Jurkat, Clone E6-1 (cell line): ENCODE data around the gene PARP3. TPM values are rescaled to one million over a fixed set of nuclear protein-coding genes. Genes with fewer than 3 reads are reported as not detected.
A peak's percentile ranks its signal among the peaks of the same experiment; 100 is the strongest.
"Not testable (repeated sequence)": the region's sequence is repeated elsewhere in the genome, so short reads cannot be mapped to it uniquely, and the experiment has no call there.

ENCODE experiments used
- DNase-seq: peaks from one replicate; pipeline ENCODE4 v3.0.0-alpha.2; 2011; ENCODE audit warnings: low read depth, low spot score
- H3K4me3 ChIP-seq: 2 replicates; pipeline ENCODE4 v1.5.1; 2011; ENCODE audit warnings: mild to moderate bottlenecking, low read length, control low read depth, moderate library complexity
- polyA plus RNA-seq: library from polyadenylated mRNA; unstranded; fragments of >200 nt; gene quantifications from one replicate; pipeline ENCODE4 v1.2.1, GENCODE V29; 2012; ENCODE audit warnings: missing spikeins; ENCODE audit not compliant: insufficient read length, insufficient read depth

The PARP3 gene
- polyA plus RNA-seq = 11.8 TPM

DNA sequence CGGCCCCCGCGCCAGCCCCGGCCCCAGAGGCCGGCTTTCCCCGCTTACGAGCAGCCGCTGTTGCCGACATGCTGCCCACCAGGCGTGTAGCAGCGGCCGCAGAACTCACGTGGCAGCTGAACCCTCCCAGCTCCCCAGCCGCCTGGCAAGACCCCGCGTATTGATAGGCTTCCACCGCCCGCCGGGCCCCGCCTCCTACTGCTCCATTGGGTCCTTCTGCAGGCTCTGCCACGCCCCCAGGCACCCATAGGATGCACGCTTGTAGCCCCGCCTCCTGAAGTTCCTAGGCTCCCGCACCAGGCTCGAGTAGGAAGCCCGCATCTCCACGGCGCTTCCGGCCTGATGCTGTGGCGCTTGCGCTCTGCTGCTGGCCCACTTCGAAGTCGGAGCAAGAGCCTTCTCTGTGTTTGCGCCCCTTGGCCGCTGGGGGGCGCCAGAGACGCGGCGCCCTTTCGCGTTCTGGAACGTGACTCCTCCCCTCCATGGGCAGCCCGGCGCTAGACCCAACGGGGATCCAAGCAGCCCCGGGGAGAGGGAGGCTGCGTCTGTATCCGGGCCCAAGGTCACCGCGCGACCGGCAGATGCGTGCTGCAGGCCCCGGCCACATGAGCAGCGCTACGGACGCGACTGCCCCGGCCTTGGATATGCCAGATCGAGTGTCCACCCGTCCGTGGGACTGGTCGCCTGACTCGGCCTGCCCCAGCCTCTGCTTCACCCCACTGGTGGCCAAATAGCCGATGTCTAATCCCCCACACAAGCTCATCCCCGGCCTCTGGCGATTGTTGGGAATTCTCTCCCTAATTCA lies at the start of gene PARP3, which contains the start of gene RRP9:
TSS of gene PARP3 (plus strand) at position 566 of the 805 bp plus-strand sequence. CDS start 993 bp downstream, outside the sequence.
TSS of gene RRP9 (minus strand) at position 107 of the 805 bp plus-strand sequence. CDS start at position 70, 37 bp downstream.
- H3K4me3 ChIP-seq = peak within 1 kb of the TSS; percentile 88
- DNase-seq = peak; percentile 99

DNA sequence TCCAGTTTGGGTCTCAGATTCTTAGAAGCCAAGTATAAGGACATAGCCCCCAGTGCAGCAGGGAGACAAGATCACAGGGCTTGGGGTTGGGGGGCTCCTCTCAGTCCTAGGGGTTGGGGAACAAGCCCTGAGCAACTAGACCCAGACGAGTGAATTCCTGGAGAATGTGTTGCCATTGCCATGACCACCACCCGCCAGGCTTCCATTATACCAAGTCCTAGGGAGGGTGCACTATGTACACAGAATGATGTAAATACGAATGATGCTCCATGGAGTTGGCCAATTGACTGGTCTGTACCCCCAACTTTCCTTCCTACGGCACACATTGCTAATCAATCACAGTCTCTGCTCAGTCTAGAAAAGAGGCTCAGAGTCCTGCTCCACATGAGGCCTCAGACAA lies 47.8 kb upstream of the PARP3 start:
- no peak overlapping the region for H3K4me3 ChIP-seq
- no peak for DNase-seq

DNA sequence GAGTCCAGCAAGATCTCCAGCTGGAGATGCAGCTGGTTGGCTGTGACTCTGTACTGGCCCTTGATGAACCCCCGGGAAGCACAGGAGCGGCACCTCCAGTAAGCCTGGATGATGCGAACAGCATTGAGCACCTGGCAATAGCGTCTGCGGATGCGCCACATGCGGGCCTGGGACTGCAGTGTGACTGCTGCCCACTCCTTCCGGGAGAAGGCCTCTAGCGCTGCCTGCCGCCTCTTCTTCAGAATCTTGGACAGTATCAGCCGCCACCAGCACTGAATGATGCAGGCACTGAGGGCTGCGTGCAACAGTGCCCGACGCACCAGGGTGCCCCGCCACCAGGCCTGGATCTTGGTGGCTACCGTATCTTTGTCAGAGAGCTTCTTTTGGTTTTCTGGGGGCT lies 47.2 kb upstream of the PARP3 start:
- no peak for DNase-seq
- no peak overlapping the region for H3K4me3 ChIP-seq

DNA sequence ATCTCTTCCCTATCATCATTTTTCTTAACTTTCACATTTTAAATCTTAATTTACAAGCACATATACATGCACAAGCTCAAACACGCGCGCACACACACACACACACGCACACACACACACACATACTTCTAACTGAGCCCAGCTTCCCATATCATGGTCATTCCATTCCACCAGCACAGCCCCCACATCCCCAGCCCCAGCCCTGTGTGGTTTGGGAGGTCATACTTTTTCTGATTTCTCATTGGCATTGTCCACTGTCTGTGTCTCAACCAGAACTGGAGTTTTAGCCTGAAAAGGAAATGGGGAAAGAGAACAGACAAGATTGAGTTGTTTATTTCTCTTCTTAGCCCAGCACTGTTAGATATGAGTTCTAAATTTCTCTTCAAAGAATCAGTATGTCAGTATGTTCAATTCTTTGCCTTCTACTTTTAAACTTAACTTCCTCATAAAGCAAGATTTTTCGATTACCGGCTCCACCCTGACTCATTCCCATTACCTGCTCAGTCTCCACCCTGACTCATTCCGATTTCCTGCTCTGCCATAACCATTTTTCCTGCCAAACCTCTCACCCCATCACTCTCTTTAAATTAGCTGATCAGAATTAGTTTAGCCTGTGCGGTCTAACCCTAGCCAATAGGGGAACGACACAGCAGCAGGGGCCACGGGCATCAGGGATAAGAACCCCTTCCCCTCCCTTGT lies 45.4 kb upstream of the PARP3 start:
- H3K4me3 ChIP-seq = no peak overlapping the region
- DNase-seq = no peak

DNA sequence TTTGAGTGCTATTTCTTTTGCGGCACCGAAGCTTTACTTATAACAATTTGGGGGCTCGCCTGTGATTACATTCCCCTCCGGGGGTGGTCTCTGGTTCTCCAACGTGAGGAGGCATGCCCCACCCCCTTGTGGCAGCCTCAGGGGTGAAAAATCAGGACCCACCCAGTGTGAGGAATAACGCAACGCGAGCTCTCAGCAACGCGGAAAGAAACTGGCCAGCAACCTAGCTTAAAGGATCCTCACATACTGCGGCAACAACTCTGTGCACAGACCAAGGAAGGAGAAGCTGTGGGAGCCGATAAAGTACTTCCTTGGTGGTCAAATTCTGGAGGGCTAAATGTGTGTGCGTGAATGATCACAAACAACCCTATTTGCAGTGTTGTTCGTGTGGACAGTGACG lies 44.8 kb upstream of the PARP3 start:
- DNase-seq = no peak

DNA sequence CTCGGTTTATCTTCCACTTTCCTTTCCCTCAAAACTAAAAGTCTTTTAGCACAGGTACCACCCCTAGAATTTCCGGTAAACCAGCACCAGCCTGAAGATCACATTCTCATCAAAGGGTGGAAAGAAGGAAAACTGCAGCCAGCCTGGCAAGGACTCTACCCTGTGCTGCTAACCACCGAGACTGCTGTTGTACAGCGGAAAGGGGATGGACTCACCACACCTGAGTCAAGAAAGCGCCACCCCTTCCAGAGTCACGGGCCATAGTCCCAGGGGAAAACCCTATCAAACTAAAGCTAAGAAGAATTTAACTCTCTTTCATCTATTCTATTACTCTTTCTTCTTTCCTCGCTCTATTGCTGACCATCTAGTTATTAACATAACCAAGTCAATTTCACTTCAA lies 42.1 kb upstream of the PARP3 start:
- H3K4me3 ChIP-seq, DNase-seq: not testable (repeated sequence)

More for the DNA sequence above, 44.8 kb upstream of the PARP3 start:
- H3K4me3 ChIP-seq = no peak overlapping the region

DNA sequence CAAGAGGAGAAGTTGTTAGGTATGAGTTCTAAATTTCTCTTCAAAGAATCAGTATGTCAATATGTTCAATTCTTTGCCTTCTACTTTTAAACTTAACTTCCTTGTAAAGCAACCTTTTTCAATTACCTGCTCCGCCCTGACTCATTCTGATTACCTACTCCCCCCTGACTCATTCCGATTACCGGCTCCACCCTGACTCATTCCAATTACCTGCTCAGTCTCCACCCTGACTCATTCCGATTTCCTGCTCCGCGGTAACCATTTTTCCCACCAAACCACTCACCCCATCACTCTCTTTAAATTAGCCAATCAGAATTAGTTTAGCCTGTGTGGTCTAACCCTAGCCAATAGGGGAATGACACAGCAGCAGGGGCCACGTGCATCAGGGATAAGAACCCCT lies 39.8 kb upstream of the PARP3 start:
- DNase-seq = not testable (repeated sequence)

DNA sequence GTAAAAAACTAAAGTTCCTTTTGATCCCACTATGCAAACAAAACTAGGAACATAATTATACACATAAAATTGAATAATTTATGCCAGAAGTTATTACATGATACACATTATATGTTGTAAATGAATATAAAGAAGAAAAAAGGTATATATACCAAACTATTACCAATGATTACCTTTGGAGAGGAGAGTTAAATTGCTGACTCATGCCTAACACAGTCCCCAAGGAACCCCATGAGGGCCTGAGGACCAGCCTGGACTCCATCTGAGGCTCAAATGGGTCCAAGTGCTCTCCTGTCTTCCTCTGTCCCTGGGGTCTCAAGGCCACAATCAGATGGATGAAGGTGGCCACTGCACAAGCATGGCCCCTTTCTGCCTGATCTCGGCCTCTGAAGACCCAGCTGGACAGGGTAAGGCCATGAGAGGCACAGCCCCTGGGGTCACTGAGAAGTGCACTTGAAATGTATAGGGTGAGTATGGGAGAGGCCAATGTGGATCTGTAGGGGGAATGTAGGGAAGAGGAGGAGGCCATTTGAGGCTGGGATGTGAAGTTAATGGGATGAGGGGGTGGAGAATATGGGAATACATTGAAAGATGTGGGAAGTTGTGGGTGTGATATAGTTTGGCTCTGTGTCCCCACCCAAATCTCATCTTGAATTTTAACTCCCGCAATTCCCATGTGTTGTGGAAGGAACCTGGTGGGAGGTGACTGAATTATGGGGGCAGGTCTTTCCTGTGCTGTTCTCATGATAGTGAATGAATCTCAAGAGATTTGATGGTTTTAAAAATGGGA lies 37.9 kb upstream of the PARP3 start:
- H3K4me3 ChIP-seq = no peak overlapping the region
- no peak for DNase-seq

More for the DNA sequence above, 39.8 kb upstream of the PARP3 start:
- H3K4me3 ChIP-seq = not testable (repeated sequence)

DNA sequence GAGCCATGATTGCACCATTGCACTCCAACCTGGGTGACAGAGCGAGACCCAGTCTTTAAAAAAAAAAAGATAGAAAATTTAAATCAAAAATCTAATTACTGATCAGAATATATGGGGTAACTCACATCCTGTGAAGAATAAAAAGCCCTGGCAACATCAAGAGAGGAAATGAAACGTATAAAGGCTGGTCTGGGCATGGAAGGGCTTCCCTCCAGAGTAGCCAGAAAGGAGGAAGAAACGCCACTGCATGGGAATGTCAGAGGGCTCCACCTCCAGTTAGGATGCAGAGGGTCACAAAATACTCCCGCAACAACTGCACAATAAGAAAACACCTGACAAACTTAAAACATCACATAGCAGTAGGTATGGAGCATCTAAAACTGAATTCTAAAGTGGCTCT lies 34.1 kb upstream of the PARP3 start:
- no peak for DNase-seq
- no peak overlapping the region for H3K4me3 ChIP-seq

DNA sequence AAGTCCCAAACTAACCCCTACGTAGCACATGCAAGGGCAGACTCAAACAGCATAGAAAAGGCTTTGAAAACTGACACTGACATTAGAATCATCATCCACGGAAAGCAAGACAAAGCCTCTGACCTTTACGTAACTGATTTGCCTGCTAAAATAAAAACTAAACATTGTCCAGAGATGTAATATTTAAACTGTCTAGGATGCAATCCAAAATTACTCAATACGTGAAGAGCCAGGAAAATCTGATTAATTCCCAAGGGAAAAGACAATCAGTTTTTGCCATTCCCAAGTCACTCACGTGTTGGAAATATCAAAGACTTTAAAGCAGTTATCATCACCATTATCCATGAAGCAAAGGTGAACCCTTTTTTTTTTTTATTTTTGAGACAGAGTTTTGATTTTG lies 25.7 kb upstream of the PARP3 start:
- no peak for DNase-seq
- no peak overlapping the region for H3K4me3 ChIP-seq

DNA sequence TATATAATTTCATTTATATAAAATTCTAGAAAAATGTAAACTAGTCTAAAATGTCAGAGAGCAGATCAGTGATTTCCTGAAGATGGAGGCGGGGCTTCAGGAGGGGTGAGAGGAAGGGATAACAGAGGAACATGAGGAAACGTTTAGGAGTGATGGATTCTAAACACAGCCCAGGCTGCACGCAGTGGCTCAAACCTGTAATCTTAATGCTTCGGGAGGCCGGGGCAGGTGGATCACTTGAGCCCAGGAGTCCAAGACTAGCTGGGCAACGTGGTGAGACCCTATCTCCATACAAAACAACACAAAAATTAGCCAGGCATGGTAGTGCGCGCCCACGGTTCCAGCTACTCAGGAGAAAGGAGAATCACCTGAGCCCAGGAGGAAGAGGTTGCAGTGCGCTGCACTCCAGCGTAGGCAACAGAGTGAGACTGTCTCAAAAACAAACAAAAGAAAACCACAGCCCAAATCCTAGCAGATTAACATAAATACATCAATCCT lies 21.0 kb upstream of the PARP3 start:
- no peak for DNase-seq
- no peak overlapping the region for H3K4me3 ChIP-seq

DNA sequence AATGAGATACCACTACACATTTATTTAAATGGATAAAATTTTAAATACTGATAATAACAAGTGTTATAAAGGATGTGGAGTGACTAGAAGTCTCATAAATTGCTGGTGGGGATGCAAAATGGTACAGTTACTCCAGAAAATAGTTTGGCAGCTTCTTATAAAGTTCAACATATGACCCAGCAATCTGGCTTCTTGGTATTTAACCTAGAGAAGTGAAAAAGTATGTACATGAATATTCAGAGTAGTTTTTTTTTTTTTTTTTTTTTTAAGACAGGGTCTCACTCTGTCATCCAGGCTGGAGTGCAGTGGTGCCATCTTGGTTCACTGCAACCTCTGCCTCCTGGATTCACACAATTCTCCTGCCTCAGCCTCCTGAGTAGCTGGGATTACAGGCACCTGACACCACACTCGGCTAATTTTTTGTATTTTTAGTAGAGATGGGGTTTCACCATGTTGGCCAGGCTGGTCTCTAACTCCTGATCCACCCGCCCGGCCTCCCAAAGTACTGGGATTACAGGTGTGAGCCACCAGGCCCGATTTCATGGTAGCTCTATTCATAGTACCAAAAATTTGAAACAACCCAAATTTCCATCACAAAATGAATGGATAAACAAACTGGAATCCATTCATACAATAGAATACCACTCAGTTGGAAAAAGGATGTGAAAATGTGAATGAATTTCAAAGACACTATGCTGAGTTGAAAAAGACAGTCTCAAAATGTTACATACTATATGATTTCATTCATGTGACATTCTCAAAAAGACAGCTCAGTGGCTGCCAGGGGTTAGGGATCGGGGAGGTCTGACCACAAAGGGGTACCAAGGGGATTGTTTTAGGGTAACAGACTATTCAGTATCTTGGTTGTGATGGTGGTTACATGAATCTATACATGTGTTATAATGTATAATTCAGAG lies 14.8 kb upstream of the PARP3 start:
- H3K4me3 ChIP-seq = no peak overlapping the region
- no peak for DNase-seq

DNA sequence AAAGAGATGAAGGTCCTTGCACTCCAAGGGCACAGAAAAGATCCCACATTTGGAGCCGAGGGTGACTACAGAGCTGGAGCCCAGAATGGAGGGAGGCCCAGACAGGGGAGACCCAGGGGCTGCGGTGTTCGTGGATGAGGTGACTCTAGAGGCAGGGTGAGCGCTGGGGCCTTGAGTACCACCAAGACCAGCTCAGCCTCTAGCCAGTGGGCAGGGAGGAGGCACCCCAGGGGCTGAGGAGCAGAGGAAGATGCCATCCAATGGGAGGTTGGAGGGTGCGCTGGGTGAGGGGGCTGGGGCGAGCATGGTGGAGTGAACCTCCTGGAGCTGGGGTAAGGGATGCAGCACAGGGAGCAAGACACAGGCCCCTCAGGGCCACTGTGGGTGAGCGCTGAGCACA lies 13.7 kb upstream of the PARP3 start:
- H3K4me3 ChIP-seq = no peak overlapping the region
- DNase-seq = no peak

DNA sequence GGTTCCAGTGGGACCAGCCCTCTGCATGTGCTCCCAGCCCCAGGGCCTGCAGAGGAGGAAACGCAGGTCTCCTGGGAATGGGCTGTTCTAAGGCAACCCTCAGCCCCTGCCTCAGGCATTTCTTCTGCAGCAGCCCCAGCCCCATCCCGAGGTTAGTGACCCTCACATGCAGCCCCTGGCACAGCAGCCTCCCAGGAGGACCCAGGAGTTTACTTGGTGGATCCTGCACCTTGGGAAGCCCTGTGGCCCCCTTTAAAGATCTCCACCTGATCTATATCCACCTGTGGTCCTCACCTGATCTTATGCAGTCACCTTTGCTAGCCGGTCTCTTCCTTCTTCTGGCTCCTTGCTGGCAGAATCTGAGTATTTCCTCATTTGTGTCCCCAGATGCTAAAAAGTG lies 13.2 kb upstream of the PARP3 start:
- not testable (repeated sequence) for H3K4me3 ChIP-seq

DNA sequence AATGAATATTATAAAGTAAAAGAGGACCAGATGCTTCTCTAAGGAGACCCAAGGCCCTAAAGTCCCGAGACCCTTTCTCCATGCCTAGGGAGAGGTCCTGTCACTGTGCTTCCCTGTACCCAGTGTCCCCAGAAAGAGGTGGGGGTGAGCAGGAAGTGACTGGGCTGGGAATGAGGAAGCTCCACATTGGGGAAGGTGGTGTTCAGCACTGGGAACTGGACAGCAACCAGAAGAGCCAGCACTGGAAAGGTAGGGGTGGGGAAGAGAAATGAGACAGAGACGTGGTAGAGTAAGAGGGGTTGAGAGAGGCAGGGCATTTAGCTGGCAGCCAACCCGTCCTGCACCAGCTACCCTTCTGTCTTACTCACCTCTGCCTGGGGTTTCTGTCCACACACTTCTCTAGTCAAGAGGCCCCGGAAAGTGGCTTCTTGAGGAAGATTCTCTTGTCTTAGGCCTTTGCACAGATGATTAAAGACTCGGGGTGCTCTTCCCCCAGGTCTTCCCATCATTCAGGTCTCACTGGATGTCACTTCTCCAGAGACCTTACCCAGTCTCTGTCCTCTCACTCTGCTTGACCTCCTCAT lies 12.7 kb upstream of the PARP3 start:
- DNase-seq = no peak
- H3K4me3 ChIP-seq = no peak overlapping the region

More for the DNA sequence above, 13.2 kb upstream of the PARP3 start:
- not testable (repeated sequence) for DNase-seq

DNA sequence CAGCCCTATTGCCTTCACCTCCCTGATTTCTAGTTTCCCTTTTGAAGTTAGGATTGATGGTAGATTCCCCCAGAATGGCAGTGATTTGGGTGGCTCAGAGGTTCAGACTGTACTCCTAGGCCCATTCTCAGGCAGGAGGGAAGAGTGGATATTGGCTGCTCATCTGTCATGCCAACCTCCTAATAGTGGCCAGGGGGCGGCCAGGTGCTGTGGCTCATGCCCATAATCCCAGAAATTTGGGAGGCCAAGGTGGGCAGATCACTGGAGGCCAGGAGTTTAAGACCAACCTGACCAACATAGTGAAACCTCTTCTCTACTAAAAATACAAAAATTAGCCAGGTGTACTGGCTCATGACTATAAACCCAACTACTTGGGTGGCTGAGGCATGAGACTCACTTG lies 11.7 kb upstream of the PARP3 start:
- no peak for DNase-seq
- H3K4me3 ChIP-seq = no peak overlapping the region

DNA sequence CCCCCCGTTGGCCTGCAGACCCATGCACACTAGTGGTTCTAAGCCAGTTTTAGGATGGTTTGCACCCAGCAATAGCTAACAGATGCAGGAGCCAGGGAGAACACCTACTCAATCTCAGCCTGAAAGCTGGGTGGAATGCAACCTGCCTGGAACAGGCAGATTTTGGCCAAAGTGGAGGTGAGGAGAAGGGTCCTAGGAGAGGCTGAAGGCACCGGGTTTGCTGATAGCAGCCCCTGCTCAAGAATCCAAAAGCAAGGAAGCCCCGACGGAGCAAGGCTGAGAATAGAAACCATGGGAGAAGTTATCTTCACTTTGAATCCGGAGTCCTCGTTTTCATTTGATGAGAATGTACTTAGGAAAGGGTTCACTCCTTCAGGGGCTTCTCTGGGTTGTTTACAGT lies 10.4 kb upstream of the PARP3 start:
- no peak overlapping the region for H3K4me3 ChIP-seq

More for the DNA sequence above, 10.4 kb upstream of the PARP3 start:
- DNase-seq = no peak
